H1 (cell line): ENCODE results near the gene RPL7A. TPM values are rescaled to one million over a fixed set of nuclear protein-coding genes. Genes with fewer than 3 reads are reported as not detected.

Experiments used
- CTCF ChIA-PET: fragments of 300-600 bp; sonication (Branson Sonifier 250); formaldehyde crosslinking; loops from one replicate; lab custom pipeline; 2021; ENCODE audit not compliant: partially characterized antibody; lab: Charles Lee
- POLR2A ChIA-PET: fragments of 300-600 bp; sonication (Branson Sonifier 250); formaldehyde crosslinking; loops from one replicate; lab custom pipeline; 2021; ENCODE audit warnings: inconsistent platforms; ENCODE audit not compliant: partially characterized antibody; lab: Charles Lee
- DNase-seq, 2 experiments: peaks; one replicate each; pipeline versions ENCODE4 v3.0.0 to v3.0.0-alpha.2; 2010 to 2022; ENCODE audit warnings: low spot score in 2 of 2, low read depth in 1 of 2, mixed read lengths in 1 of 2
- FAIRE-seq: peaks from 2 replicates; lab custom pipeline; 2011; peaks lifted over from hg19 to GRCh38; lab: Jason Lieb, UNC
- H2AFZ ChIP-seq: 2 replicates; pipeline ENCODE4 v1.8.1; 2012; ENCODE audit warnings: low read length, inconsistent platforms
- H2AK5ac ChIP-seq: 2 replicates; pipeline ENCODE4 v1.6.1; 2013; ENCODE audit warnings: low read depth, low read length
- H2BK120ac ChIP-seq: replicated peaks from 2 replicates; pipeline ENCODE3; 2013; ENCODE audit warnings: low read depth, low read length, inconsistent platforms
- H2BK12ac ChIP-seq: 2 replicates; pipeline ENCODE4 v1.6.1; 2013; ENCODE audit warnings: low read depth, low read length
- H2BK15ac ChIP-seq: 2 replicates; pipeline ENCODE4 v1.6.1; 2013; ENCODE audit warnings: low read length
- H2BK20ac ChIP-seq: 2 replicates; pipeline ENCODE4 v1.6.1; 2013; ENCODE audit warnings: low read length
- H2BK5ac ChIP-seq: 2 replicates; pipeline ENCODE4 v1.6.1; 2013; ENCODE audit warnings: low read depth, low read length
- H3K14ac ChIP-seq: 2 replicates; pipeline ENCODE4 v1.6.1; 2013; ENCODE audit warnings: inconsistent platforms; ENCODE audit not compliant: insufficient read length
- H3K18ac ChIP-seq: 2 replicates; pipeline ENCODE4 v1.6.1; 2013; ENCODE audit warnings: low read length; ENCODE audit errors: extremely low read depth
- H3K23ac ChIP-seq: 2 replicates; pipeline ENCODE4 v1.6.1; 2013; ENCODE audit warnings: inconsistent platforms; ENCODE audit not compliant: insufficient read length
- H3K23me2 ChIP-seq: 2 replicates; pipeline ENCODE4 v1.6.1; 2013; ENCODE audit warnings: low read depth, low read length
- H3K27ac ChIP-seq: 2 replicates; pipeline ENCODE4 v1.6.1; 2011; ENCODE audit warnings: low read depth, low read length, inconsistent platforms
- H3K27me3 ChIP-seq, 4 experiments: replicated peaks in 1 of 4; 1 replicate in 1 of 4; 2 replicates in 3 of 4; pipeline versions ENCODE4 v1.6.1 to v1.8.1; 2011 to 2013; ENCODE audit warnings: low read length in 3 of 4, mild to moderate bottlenecking in 3 of 4, inconsistent platforms in 2 of 4, mixed read lengths in 2 of 4, moderate library complexity in 1 of 4; ENCODE audit not compliant: control insufficient read depth in 3 of 4, insufficient read depth in 3 of 4; ENCODE audit errors: extremely low read depth in 1 of 4
- H3K36me3 ChIP-seq, 4 experiments: 2 replicates each; pipeline versions ENCODE4 v1.6.1 to v1.8.1; 2011 to 2013; ENCODE audit warnings: mild to moderate bottlenecking in 4 of 4, low read length in 3 of 4, moderate library complexity in 2 of 4, control low read depth in 1 of 4, inconsistent platforms in 1 of 4; ENCODE audit not compliant: insufficient read depth in 4 of 4, control insufficient read depth in 2 of 4
- H3K4ac ChIP-seq: replicated peaks from 2 replicates; pipeline ENCODE3; 2013; ENCODE audit warnings: low read length, low read depth, mixed read lengths, inconsistent platforms; ENCODE audit not compliant: insufficient read length
- H3K4me1 ChIP-seq, 4 experiments: replicated peaks in 1 of 4; 1 replicate in 1 of 4; 2 replicates in 3 of 4; pipeline versions ENCODE4 v1.6.1 to v1.8.1; 2011 to 2013; ENCODE audit warnings: low read length in 3 of 4, inconsistent platforms in 2 of 4, mixed read lengths in 1 of 4; ENCODE audit not compliant: insufficient read depth in 4 of 4, control insufficient read depth in 3 of 4
- H3K4me2 ChIP-seq, 2 experiments: 2 replicates each; pipeline versions ENCODE4 v1.6.1 to v1.8.1; 2011 to 2013; ENCODE audit warnings: low read depth in 2 of 2, low read length in 2 of 2, control low read depth in 1 of 2, inconsistent platforms in 1 of 2, mild to moderate bottlenecking in 1 of 2; ENCODE audit not compliant: insufficient read depth in 1 of 2
- H3K4me3 ChIP-seq, 4 experiments: fragments of 200-600, 300-600 bp in 1 of 4; sonication (generic), shearing (Covaris generic), sonication (Bioruptor Twin) in 1 of 4; 2 replicates each; pipeline versions ENCODE4 v1.5.1 to v1.8.1; 2011 to 2016; ENCODE audit warnings: low read length in 4 of 4, low read depth in 3 of 4, control low read depth in 2 of 4, inconsistent platforms in 2 of 4, mild to moderate bottlenecking in 2 of 4, mixed read lengths in 1 of 4, moderate library complexity in 1 of 4; ENCODE audit not compliant: insufficient read depth in 2 of 4; ENCODE audit errors: extremely low read depth in 1 of 4
- H3K56ac ChIP-seq: replicated peaks from 2 replicates; pipeline ENCODE3; 2013; ENCODE audit warnings: low read depth, mild to moderate bottlenecking, mixed read lengths, low read length, inconsistent platforms; ENCODE audit not compliant: insufficient read length
- H3K79me1 ChIP-seq: 2 replicates; pipeline ENCODE4 v1.6.1; 2013; ENCODE audit warnings: low read depth, low read length, control low read depth
- H3K79me2 ChIP-seq, 2 experiments: 2 replicates each; pipeline versions ENCODE4 v1.6.1 to v1.8.1; 2012 to 2013; ENCODE audit warnings: low read length in 2 of 2, mild to moderate bottlenecking in 2 of 2, inconsistent platforms in 1 of 2; ENCODE audit not compliant: insufficient read depth in 2 of 2, control insufficient read depth in 1 of 2
- H3K9ac ChIP-seq, 4 experiments: replicated peaks in 1 of 4; 1 replicate in 1 of 4; 2 replicates in 3 of 4; pipeline versions ENCODE4 v1.6.1 to v1.8.1; 2011 to 2013; ENCODE audit warnings: low read depth in 3 of 4, low read length in 3 of 4, control low read depth in 2 of 4, mild to moderate bottlenecking in 2 of 4, moderate library complexity in 2 of 4, inconsistent platforms in 1 of 4; ENCODE audit errors: extremely low read depth in 1 of 4
- H3K9me3 ChIP-seq, 2 experiments: 2 replicates each; pipeline versions ENCODE4 v1.6.1 to v1.8.1; 2012 to 2013; ENCODE audit warnings: mild to moderate bottlenecking in 2 of 2, moderate library complexity in 2 of 2, control low read depth in 1 of 2, inconsistent platforms in 1 of 2, low read depth in 1 of 2, low read length in 1 of 2, mixed read lengths in 1 of 2; ENCODE audit not compliant: insufficient read depth in 2 of 2
- H4K20me1 ChIP-seq, 2 experiments: replicated peaks in 1 of 2; 2 replicates each; pipeline versions ENCODE3 to v1.8.1; 2011 to 2013; ENCODE audit warnings: inconsistent platforms in 2 of 2, low read length in 2 of 2, mild to moderate bottlenecking in 1 of 2; ENCODE audit not compliant: insufficient read depth in 2 of 2, control insufficient read depth in 1 of 2
- H4K5ac ChIP-seq: 2 replicates; pipeline ENCODE4 v1.6.1; 2013; ENCODE audit warnings: low read length, low read depth, mixed read lengths, inconsistent platforms; ENCODE audit not compliant: insufficient read length
- H4K8ac ChIP-seq: 2 replicates; pipeline ENCODE4 v1.8.0; 2013; ENCODE audit warnings: mild to moderate bottlenecking, moderate library complexity, low read length, inconsistent platforms; ENCODE audit not compliant: insufficient read depth; ENCODE audit errors: extremely low read depth
- H4K91ac ChIP-seq: replicated peaks from 2 replicates; pipeline ENCODE3; 2013; ENCODE audit warnings: low read length, mixed read lengths, inconsistent platforms; ENCODE audit not compliant: insufficient read length
- BCL11A ChIP-seq, 2 experiments: IDR thresholded peaks; one replicate each; pipeline ENCODE4 v1.6.1; 2011; ENCODE audit warnings: low read depth in 2 of 2, low read length in 2 of 2, mild to moderate bottlenecking in 2 of 2
- CHD2 ChIP-seq: IDR thresholded peaks from 2 replicates; pipeline ENCODE4 v1.6.1; 2012; ENCODE audit warnings: low read length, improper control_type of control experiment
- CTCF ChIP-seq, 3 experiments: IDR thresholded peaks; 1 replicate in 2 of 3; 2 replicates in 1 of 3; pipeline versions ENCODE4 v1.5.1 to v1.6.1; 2011; ENCODE audit warnings: low read length in 3 of 3, mild to moderate bottlenecking in 3 of 3, inconsistent platforms in 2 of 3, low read depth in 1 of 3, moderate library complexity in 1 of 3; ENCODE audit not compliant: insufficient read depth in 1 of 3; ENCODE audit errors: control extremely low read depth in 1 of 3
- E2F6 ChIP-seq: IDR thresholded peaks from 2 replicates; pipeline ENCODE4 v1.6.1; 2012; ENCODE audit warnings: inconsistent platforms
- GTF2F1 ChIP-seq: IDR thresholded peaks from 2 replicates; pipeline ENCODE4 v1.6.1; 2012; ENCODE audit warnings: low read depth, low read length, improper control_type of control experiment, borderline replicate concordance
- JUND ChIP-seq: IDR thresholded peaks from 2 replicates; pipeline ENCODE4 v1.6.1; 2011; ENCODE audit warnings: mild to moderate bottlenecking, improper control_type of control experiment, low read length
- PHF8 ChIP-seq: fragments of 200-600 bp; sonication (generic); conservative IDR thresholded peaks from 2 replicates; pipeline ENCODE4 v1.7.1; 2012; ENCODE audit warnings: low read depth, mild to moderate bottlenecking, inconsistent platforms, low read length, moderate library complexity
- POLR2A ChIP-seq, 2 experiments: IDR thresholded peaks; 1 replicate in 1 of 2; 2 replicates in 1 of 2; pipeline ENCODE4 v1.6.1; 2011; ENCODE audit warnings: low read depth in 2 of 2, low read length in 2 of 2, mild to moderate bottlenecking in 2 of 2; ENCODE audit errors: control extremely low read depth in 1 of 2
- RBBP5 ChIP-seq: IDR thresholded peaks from 2 replicates; pipeline ENCODE4 v1.7.1; 2012; ENCODE audit warnings: low read depth, mild to moderate bottlenecking, inconsistent platforms, low read length, moderate library complexity, borderline replicate concordance
- SIRT6 ChIP-seq: IDR thresholded peaks from one replicate; pipeline ENCODE4 v1.7.1; 2012; ENCODE audit warnings: low read length, inconsistent platforms
- TAF7 ChIP-seq: optimal IDR thresholded peaks from 2 replicates; pipeline ENCODE3; 2011; ENCODE audit warnings: low read depth, mild to moderate bottlenecking, inconsistent platforms, low read length, moderate library complexity, borderline replicate concordance
- WGBS, 2 experiments: shearing (Covaris generic) in 1 of 2; methylation state at CpG; one replicate each; pipeline versions ENCODE4 v1.1.6 to v1.1.7; 2013 to 2015; ENCODE audit warnings: low lambda C conversion rate in 2 of 2, mixed read lengths in 2 of 2, inconsistent platforms in 1 of 2, low coverage in 1 of 2, missing lambda C conversion rate in 1 of 2; ENCODE audit not compliant: insufficient replicate concordance in 2 of 2, insufficient coverage in 1 of 2, insufficient read length in 1 of 2; ENCODE audit errors: extremely low coverage in 1 of 2, missing lambda C conversion rate in 1 of 2; 5-methylcytosine and 5-hydroxymethylcytosine counted together
- polyA plus RNA-seq, 7 experiments: library from polyadenylated mRNA; depleted of rRNA in 3 of 7; stranded (reverse) in 5 of 7; unstranded in 2 of 7; fragments of >200 nt in 5 of 7; fragments of 200-250 nt in 2 of 7; gene quantifications; 1 replicate in 5 of 7; 2 replicates in 1 of 7; 4 replicates in 1 of 7; pipeline versions ENCODE4 v1.2.1 to v1.2.3, GENCODE V29; 2011 to 2013; ENCODE audit warnings: missing spikeins in 2 of 7, mixed read lengths in 2 of 7
- total RNA-seq: library from RNA; stranded (reverse); fragmentation: NEBNext Ultra II Directional; extraction: Animal tissue kit (Norgen Biotek cat#: 25700); gene quantifications from 2 replicates; pipeline ENCODE4 v1.2.1, GENCODE V29; 2021

RPL7A gene
- total and polyA plus RNA-seq, 2 of the 8 experiments (the other 6 are each of a cell fraction or from before 2014, with no cell fraction given), result 2,578 to 2,783 TPM

- no peak overlapping the region for H3K4me3 ChIP-seq
- CTCF ChIA-PET, result interaction anchor here (1.0 to 5.4 kb wide), 4 partner anchors 15 to 106 kb away, joined by 3 to 33 read pairs (median 10); no protein-coding TSS in a partner anchor
- DNase-seq, result no peak
- no peak for TF ChIP-seq GTF2F1
- TF ChIP-seq PHF8, result no peak
- TF ChIP-seq JUND, result no peak
- TF ChIP-seq RBBP5, result no peak
- no peak for TF ChIP-seq POLR2A (IDR thresholded peaks at IDR 0.05; ENCODE audit: control extremely low read depth in 1 of 2, low read depth in 2 of 2, low read length in 2 of 2)
- no peak for TF ChIP-seq TAF7
- TF ChIP-seq CHD2, result no peak
- no peak for TF ChIP-seq SIRT6
- no peak for TF ChIP-seq BCL11A (IDR thresholded peaks at IDR 0.05; ENCODE audit: low read depth in 2 of 2, low read length in 2 of 2)
- TF ChIP-seq E2F6, result no peak
- TF ChIP-seq CTCF (IDR thresholded peaks at IDR 0.05; ENCODE audit: control extremely low read depth in 1 of 3, insufficient read depth in 1 of 3, low read depth in 1 of 3, low read length in 3 of 3), result no peak
Measured at GRCh38 chr9:133380734-133381133, 32.7 kb downstream of the RPL7A start.

More at GRCh38 chr9:133380734-133381133, 32.7 kb downstream of the RPL7A start:
- Histone ChIP-seq H3K4me1 (peaks cover 0 to 5% (median 0%) of the 10 kb centered on the region in 4 experiments; a peak in 1 of 7 replicates), H4K91ac (no peak overlapping the region), H4K20me1 (peaks cover 0 to 15% of the 10 kb centered on the region in 2 experiments), H3K23ac (no peak overlapping the region), H2BK12ac (no peak overlapping the region), H3K4ac (no peak overlapping the region), H4K8ac (no peak overlapping the region), H3K23me2 (peaks cover 19% of the 10 kb centered on the region; the same call in 1 of the 2 replicates), H3K27me3 (peaks cover 0 to 11% (median 7%) of the 10 kb centered on the region in 4 experiments; a peak in 5 of 7 replicates), H3K18ac (no peak overlapping the region), H3K9me3 (peaks cover 0 to 15% of the 10 kb centered on the region in 2 experiments; a peak in 3 of 4 replicates), H3K36me3 (no peaks in the 10 kb centered on the region; a peak in 1 of 8 replicates), H2AK5ac (no peak overlapping the region), H3K9ac (no peak overlapping the region), H3K27ac (no peak overlapping the region), H3K79me2 (no peaks in the 10 kb centered on the region), H3K4me2 (no peak overlapping the region), H2BK5ac (no peak overlapping the region), H2BK15ac (no peak overlapping the region), H3K14ac (no peak overlapping the region), H3K56ac (no peak overlapping the region), H4K5ac (no peak overlapping the region), H3K79me1 (no peaks in the 10 kb centered on the region), H2BK120ac (no peak overlapping the region), H2BK20ac (no peak overlapping the region), H2AFZ (no peak overlapping the region)
- POLR2A ChIA-PET, result interaction anchor here (0.6 to 19.9 kb wide), 4 partner anchors 14 to 44 kb away, joined by 3 to 461 read pairs (median 4); partner anchors contain the start of genes MED22, RPL7A, SURF1 and SURF2
- WGBS, 2 experiments, result 89% methylated on average over 4 of the region's 4 CpGs; no CpG with 5 or more reads in 1 of the 2 experiments
- no peak for FAIRE-seq
